ENCODE data around the gene JMJD8.
A peak's percentile ranks its signal among the peaks of the same experiment; 100 is the strongest.
"Not testable (repeated sequence)": the region's sequence is repeated elsewhere in the genome, so short reads cannot be mapped to it uniquely, and the experiment has no call there.

Gene JMJD8

GRCh38 chr16:693766-694165 lies 9.6 kb upstream of the JMJD8 start:
- no peak overlapping the region for H3K4me3 ChIP-seq (IDR thresholded peaks at IDR 0.05; ENCODE audit: insufficient read depth, low read depth, low read length)
- H3K9ac ChIP-seq: no peak overlapping the region
- peaks cover 9% of the 10 kb centered on the region for H3K4me1 ChIP-seq (ENCODE audit: low read depth, poor library complexity, severe bottlenecking)
- H2AFZ ChIP-seq (ENCODE audit: low read depth): no peak overlapping the region
- H3K4me2 ChIP-seq: no peak overlapping the region
- no peaks in the 10 kb centered on the region for H3K79me2 ChIP-seq (ENCODE audit: insufficient read depth, low read depth)
- peaks cover 59% of the 10 kb centered on the region for H3K27me3 ChIP-seq (ENCODE audit: insufficient read depth, low read depth)
- TF ChIP-seq CTCF (conservative IDR thresholded peaks at IDR 0.05; ENCODE audit: low read depth, low read length): no peak
- no peaks in the 10 kb centered on the region for H3K36me3 ChIP-seq (ENCODE audit: insufficient read depth)
- no peak overlapping the region for H3K27ac ChIP-seq
- H4K20me1 ChIP-seq (ENCODE audit: insufficient read depth): no peaks in the 10 kb centered on the region

- Histone ChIP-seq H3K9ac (no peak overlapping the region), H2AFZ (ENCODE audit: low read depth) (no peak overlapping the region), H3K36me3 (ENCODE audit: insufficient read depth) (no peaks in the 10 kb centered on the region), H3K4me1 (ENCODE audit: low read depth, poor library complexity, severe bottlenecking) (peaks cover 9% of the 10 kb centered on the region), H3K27ac (no peak overlapping the region), H3K27me3 (ENCODE audit: insufficient read depth, low read depth) (peaks cover 55% of the 10 kb centered on the region), H3K4me2 (no peak overlapping the region), H4K20me1 (ENCODE audit: insufficient read depth) (no peaks in the 10 kb centered on the region), H3K79me2 (ENCODE audit: insufficient read depth, low read depth) (no peaks in the 10 kb centered on the region), H3K4me3 (IDR thresholded peaks at IDR 0.05; ENCODE audit: insufficient read depth, low read depth, low read length) (no peak overlapping the region)
- TF ChIP-seq CTCF (conservative IDR thresholded peaks at IDR 0.05; ENCODE audit: low read depth, low read length): no peak
These were observed 9.2 kb upstream of the JMJD8 start for GRCh38 chr16:693364-693763.

- Histone ChIP-seq H3K79me2 (ENCODE audit: insufficient read depth, low read depth) (no peaks in the 10 kb centered on the region), H4K20me1 (ENCODE audit: insufficient read depth) (no peaks in the 10 kb centered on the region), H3K27me3 (ENCODE audit: insufficient read depth, low read depth) (peaks cover 47% of the 10 kb centered on the region), H2AFZ (ENCODE audit: low read depth) (no peak overlapping the region), H3K4me1 (ENCODE audit: low read depth, poor library complexity, severe bottlenecking) (peaks cover 9% of the 10 kb centered on the region), H3K4me2 (no peak overlapping the region), H3K9ac (no peak overlapping the region), H3K4me3 (IDR thresholded peaks at IDR 0.05; ENCODE audit: insufficient read depth, low read depth, low read length) (no peak overlapping the region), H3K36me3 (ENCODE audit: insufficient read depth) (no peaks in the 10 kb centered on the region), H3K27ac (no peak overlapping the region)
- TF ChIP-seq CTCF (conservative IDR thresholded peaks at IDR 0.05; ENCODE audit: low read depth, low read length): no peak
These were observed 8.4 kb upstream of the JMJD8 start for GRCh38 chr16:692356-693108.

- H3K27me3 ChIP-seq (ENCODE audit: insufficient read depth, low read depth): peaks cover 42% of the 10 kb centered on the region
- H3K4me3 ChIP-seq (IDR thresholded peaks at IDR 0.05; ENCODE audit: insufficient read depth, low read depth, low read length); H3K36me3 ChIP-seq (ENCODE audit: insufficient read depth); H3K4me1 ChIP-seq (ENCODE audit: low read depth, poor library complexity, severe bottlenecking); H3K79me2 ChIP-seq (ENCODE audit: insufficient read depth, low read depth); H2AFZ ChIP-seq (ENCODE audit: low read depth); H4K20me1 ChIP-seq (ENCODE audit: insufficient read depth); H3K9ac ChIP-seq; H3K4me2 ChIP-seq; H3K27ac ChIP-seq: not testable (repeated sequence)
These were observed 7.1 kb upstream of the JMJD8 start for GRCh38 chr16:691242-691641.

- Histone ChIP-seq H3K9ac (peak overlapping the region; percentile 55; the same call in 1 of the 2 replicates), H4K20me1 (ENCODE audit: insufficient read depth) (no peaks in the 10 kb centered on the region), H2AFZ (ENCODE audit: low read depth) (peak overlapping the region; percentile 70), H3K4me1 (ENCODE audit: low read depth, poor library complexity, severe bottlenecking) (peaks cover 4% of the 10 kb centered on the region), H3K36me3 (ENCODE audit: insufficient read depth) (no peaks in the 10 kb centered on the region), H3K79me2 (ENCODE audit: insufficient read depth, low read depth) (no peaks in the 10 kb centered on the region), H3K4me2 (peak overlapping the region; percentile 97), H3K27ac (no peak overlapping the region), H3K27me3 (ENCODE audit: insufficient read depth, low read depth) (peaks cover 31% of the 10 kb centered on the region), H3K4me3 (IDR thresholded peaks at IDR 0.05; ENCODE audit: insufficient read depth, low read depth, low read length) (no peak overlapping the region)
- no peak for TF ChIP-seq CTCF (conservative IDR thresholded peaks at IDR 0.05; ENCODE audit: low read depth, low read length)
These were observed 5.2 kb upstream of the JMJD8 start for GRCh38 chr16:689175-689897.
